AG09309 (cell line): ENCODE data around the gene UFD1.

Experiments used
- DNase-seq: peaks from one replicate; pipeline ENCODE4 v3.0.0-alpha.2; 2010; ENCODE audit warnings: low read depth
- H3K4me3 ChIP-seq: 2 replicates; pipeline ENCODE4 v1.5.1; 2011; ENCODE audit warnings: mild to moderate bottlenecking, low read depth, low read length, moderate library complexity; ENCODE audit not compliant: control insufficient read depth
- CTCF ChIP-seq: IDR thresholded peaks from 2 replicates; pipeline ENCODE4 v1.5.1; 2011; ENCODE audit warnings: mild to moderate bottlenecking, low read depth, low read length, inconsistent platforms; ENCODE audit not compliant: insufficient read depth, control insufficient read depth; ENCODE audit errors: missing control alignments

UFD1 gene

DNA sequence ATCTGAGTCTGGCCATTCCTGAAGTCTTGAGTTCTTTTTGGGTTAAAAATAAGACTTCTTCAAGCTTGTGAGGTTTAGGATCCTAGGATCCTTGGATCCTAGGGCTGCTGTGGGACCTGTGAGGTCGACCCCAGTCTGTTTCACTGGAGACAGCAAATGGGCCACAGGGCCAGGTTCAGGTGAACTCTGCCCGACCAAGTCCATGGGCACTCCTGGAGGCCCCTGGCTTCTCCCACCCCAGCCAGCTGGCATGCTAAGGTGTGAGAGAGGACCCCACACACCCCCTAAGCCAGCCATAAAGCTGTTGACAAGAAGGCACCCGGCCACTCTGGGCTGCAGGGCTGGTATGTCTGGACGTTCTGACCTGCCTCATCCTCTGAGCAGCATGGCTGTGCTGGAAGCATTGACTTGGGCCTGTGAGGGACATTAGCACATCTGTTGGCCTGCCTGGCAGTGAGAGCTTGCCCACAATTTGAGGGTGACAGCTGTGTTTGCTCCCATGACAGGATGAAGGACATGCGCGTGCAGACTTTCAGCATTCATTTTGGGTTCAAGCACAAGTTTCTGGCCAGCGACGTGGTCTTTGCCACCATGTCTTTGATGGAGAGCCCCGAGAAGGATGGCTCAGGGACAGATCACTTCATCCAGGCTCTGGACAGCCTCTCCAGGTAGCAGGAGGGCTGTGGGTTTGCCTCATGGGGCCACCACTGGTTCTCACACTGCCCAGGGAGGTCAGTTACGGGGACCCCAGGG, 29.2 kb upstream of the UFD1 start:
- no peak for DNase-seq
- no peak for TF ChIP-seq CTCF
- H3K4me3 ChIP-seq: no peak overlapping the region

DNA sequence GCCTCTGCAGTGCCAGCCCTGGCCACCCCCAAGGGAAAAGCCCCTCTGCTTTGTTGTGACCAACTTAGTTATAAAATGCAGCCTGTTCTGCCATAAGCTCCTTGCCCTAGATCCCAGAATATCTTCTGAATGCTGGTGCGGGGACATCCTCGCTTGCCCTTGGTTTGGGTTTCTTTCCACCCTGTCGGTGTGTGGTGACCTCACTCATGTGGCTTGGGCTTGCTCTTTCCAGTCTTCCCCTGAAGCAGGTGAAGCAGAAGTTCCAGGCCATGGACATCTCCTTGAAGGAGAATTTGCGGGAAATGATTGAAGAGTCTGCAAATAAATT, 28.5 kb upstream of the UFD1 start:
- DNase-seq: no peak
- no peak overlapping the region for H3K4me3 ChIP-seq
- TF ChIP-seq CTCF: no peak

DNA sequence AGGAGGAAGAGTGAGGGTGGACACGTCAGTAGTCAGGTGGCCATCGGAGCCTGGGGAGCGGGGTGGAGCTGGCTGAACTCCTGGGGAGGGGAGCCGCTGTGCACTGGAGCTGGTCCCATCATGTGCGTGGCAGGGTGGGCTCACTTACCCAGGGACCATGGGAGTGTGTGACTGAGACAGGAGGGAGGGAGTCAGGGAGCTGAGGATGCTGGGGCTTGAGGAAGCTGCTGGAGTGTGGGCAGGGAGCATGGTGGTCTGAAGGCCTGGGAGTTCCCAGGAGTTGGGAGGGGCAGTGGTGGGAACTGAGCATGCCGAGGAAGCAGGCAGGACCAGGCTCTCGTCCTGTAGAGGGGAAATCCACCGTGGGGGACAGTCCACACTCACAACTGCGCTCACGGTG, 27.2 kb upstream of the UFD1 start:
- no peak for DNase-seq
- no peak overlapping the region for H3K4me3 ChIP-seq
- TF ChIP-seq CTCF: no peak

DNA sequence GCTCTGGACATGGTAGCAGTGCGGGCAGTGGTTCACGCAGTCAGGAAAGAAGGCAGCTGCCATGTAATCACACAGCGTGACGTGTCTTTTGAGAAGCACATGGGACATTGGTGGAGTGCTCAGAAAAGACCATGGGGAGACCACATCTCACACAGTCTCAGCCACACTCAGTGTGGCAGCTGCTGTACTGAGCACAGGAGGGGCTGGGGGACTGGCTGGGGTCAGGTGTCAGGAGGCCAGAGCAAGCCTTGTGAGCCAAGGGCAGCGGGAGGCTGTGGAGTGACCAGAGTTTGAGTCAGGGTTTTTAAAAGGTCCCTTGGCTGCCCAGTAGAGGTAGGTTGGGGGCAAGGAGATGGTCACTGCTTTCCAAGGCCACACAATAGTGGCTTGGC, 26.7 kb upstream of the UFD1 start:
- H3K4me3 ChIP-seq: no peak overlapping the region
- no peak for DNase-seq
- no peak for TF ChIP-seq CTCF

DNA sequence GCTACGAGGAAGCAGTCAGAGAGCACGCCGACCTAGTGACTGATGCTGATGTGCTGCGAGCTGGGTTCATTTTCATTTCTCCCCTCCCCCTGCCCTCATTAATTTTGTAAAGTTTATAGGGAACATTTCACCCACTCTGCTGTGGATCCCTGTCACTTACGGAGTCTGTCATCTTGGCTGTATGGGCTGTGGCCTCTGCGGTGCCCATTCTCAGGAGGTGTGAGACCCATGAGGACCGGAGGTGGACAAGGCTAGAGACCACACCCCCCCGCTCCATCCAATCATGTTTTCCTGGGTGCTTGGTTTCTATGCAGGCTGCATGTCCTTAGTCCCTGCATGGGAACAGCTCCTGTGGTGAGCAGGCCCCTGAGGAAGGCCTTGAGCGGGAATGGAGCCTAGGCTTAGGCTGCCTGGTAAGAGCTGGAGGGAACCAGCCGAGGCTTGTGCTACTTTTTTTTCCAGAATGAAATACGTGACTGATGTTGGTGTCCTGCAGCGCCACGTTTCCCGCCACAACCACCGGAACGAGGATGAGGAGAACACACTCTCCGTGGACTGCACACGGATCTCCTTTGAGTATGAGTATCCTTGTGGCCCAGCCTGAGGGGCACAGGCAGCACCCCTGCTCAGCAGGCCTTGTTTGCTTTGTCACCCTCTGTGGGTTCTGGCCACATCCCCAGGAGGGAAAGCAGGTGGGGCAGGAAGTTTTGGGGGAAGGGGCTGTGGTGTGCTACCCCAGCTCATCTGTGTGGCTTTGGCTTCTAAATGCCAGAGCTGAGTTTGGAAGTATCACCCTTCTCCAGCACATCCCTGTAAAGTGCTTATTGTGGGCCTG, 26.1 kb upstream of the UFD1 start:
- TF ChIP-seq CTCF: no peak
- no peak overlapping the region for H3K4me3 ChIP-seq
- no peak for DNase-seq

DNA sequence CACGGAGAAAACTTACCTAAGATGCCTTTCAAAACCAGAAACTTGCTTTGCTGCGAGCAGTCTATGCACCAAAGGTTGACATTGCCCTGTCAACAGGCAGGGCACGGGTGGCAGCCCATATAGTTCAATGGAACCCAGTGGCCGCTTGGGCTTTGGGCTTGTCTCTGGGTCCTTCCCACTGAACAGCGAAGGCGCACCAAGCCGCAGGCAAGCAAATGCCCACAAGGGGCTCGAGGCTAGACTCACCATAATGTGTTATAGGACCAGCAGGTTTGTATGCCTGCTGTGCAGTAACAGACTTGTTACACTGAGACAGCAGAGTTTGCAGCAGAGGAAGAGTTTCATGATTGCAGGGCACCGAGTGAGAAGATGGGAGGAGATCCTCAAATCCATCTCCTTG, 24.9 kb upstream of the UFD1 start:
- DNase-seq: no peak
- TF ChIP-seq CTCF: no peak
- H3K4me3 ChIP-seq: no peak overlapping the region
